Upper lobe of left lung (tissue), 4 donors: ENCODE results near the gene SLC35C1.

Source experiments
- POLR2A ChIP-seq, 4 donors: fragments of 450-650 bp; IDR thresholded peaks; one replicate each; pipeline ENCODE4 v1.5.1; 2016 to 2017; ENCODE audit warnings: antibody characterized with exemption in 4 of 4, mild to moderate bottlenecking in 2 of 4
- POLR2AphosphoS5 ChIP-seq, 2 donors: sonication (generic); formaldehyde crosslinking; IDR thresholded peaks; one replicate each; pipeline ENCODE4 v1.5.1; 2017; ENCODE audit warnings: antibody characterized with exemption in 2 of 2
- TF ChIP-seq, protein P1 (sequence below), 6 experiments: fragments of 450-650 bp in 4 of 6; fragments of 200-600 bp in 2 of 6; sonication (generic) in 2 of 6; IDR thresholded peaks; one replicate each; pipeline ENCODE4 v1.5.1; 2016 to 2019; ENCODE audit warnings: antibody characterized with exemption in 6 of 6

DNA sequence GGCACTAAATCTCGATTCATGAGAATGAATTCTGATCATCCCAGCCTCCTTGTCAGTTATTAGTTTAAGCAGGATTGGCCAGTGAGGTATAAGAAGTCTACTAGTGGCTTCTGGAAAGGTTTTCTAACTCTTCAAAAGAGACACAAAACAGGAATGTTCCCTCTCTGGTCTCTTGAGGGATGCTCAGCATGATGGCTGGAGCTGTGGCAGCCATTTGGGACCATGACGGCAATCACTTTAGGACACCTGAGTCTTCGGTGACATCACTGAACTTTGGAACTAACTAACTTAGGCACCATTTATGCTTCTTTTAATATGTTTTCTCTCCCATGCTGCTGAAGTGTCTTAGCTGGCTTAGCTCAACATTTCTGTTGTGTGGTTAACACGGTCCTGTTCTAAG is 22.2 kb downstream of the SLC35C1 start:
- TF ChIP-seq, protein P1, sequence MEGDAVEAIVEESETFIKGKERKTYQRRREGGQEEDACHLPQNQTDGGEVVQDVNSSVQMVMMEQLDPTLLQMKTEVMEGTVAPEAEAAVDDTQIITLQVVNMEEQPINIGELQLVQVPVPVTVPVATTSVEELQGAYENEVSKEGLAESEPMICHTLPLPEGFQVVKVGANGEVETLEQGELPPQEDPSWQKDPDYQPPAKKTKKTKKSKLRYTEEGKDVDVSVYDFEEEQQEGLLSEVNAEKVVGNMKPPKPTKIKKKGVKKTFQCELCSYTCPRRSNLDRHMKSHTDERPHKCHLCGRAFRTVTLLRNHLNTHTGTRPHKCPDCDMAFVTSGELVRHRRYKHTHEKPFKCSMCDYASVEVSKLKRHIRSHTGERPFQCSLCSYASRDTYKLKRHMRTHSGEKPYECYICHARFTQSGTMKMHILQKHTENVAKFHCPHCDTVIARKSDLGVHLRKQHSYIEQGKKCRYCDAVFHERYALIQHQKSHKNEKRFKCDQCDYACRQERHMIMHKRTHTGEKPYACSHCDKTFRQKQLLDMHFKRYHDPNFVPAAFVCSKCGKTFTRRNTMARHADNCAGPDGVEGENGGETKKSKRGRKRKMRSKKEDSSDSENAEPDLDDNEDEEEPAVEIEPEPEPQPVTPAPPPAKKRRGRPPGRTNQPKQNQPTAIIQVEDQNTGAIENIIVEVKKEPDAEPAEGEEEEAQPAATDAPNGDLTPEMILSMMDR (IDR thresholded peaks at IDR 0.05): no peak
- no peak for TF ChIP-seq POLR2AphosphoS5 (IDR thresholded peaks at IDR 0.05)
- TF ChIP-seq POLR2A (IDR thresholded peaks at IDR 0.05): no peak
